IPS-18a (cell line): ENCODE measurements around the gene KANSL1.

Experiments used
- H3K27ac ChIP-seq: one replicate; pipeline ENCODE4 v1.5.1; 2013; ENCODE audit warnings: low read length
- H3K27me3 ChIP-seq: one replicate; pipeline ENCODE4 v1.6.1; 2013; ENCODE audit warnings: mild to moderate bottlenecking, low read length; ENCODE audit not compliant: control insufficient read depth, insufficient read depth
- H3K36me3 ChIP-seq: one replicate; pipeline ENCODE4 v1.6.1; 2013; ENCODE audit warnings: low read depth, low read length; ENCODE audit not compliant: control insufficient read depth
- H3K4me1 ChIP-seq: one replicate; pipeline ENCODE4 v1.6.1; 2013; ENCODE audit warnings: low read depth, low read length; ENCODE audit not compliant: control insufficient read depth
- H3K4me3 ChIP-seq: one replicate; pipeline ENCODE4 v1.5.1; 2013; ENCODE audit warnings: low read length
- H3K9ac ChIP-seq: one replicate; pipeline ENCODE4 v1.6.1; 2013; ENCODE audit warnings: mild to moderate bottlenecking, low read length, moderate library complexity
- H3K9me3 ChIP-seq: one replicate; pipeline ENCODE4 v1.6.1; 2013; ENCODE audit warnings: low read depth, low read length; ENCODE audit not compliant: control insufficient read depth

The KANSL1 gene

GRCh38 chr17:46200197-46200596, 7.0 kb upstream of the KANSL1 start:
- Histone ChIP-seq H3K9ac (no peak overlapping the region), H3K27me3 (no peaks in the 10 kb centered on the region), H3K36me3 (no peaks in the 10 kb centered on the region), H3K4me3 (no peak overlapping the region), H3K4me1 (no peaks in the 10 kb centered on the region), H3K27ac (no peak overlapping the region), H3K9me3 (peaks cover 3% of the 10 kb centered on the region)

- H3K9ac ChIP-seq: no peak overlapping the region
- H3K36me3 ChIP-seq: no peaks in the 10 kb centered on the region
- no peak overlapping the region for H3K4me3 ChIP-seq
- H3K27me3 ChIP-seq: no peaks in the 10 kb centered on the region
- peaks cover 3% of the 10 kb centered on the region for H3K9me3 ChIP-seq
- H3K4me1 ChIP-seq: peaks cover 6% of the 10 kb centered on the region
- no peak overlapping the region for H3K27ac ChIP-seq
Measured at GRCh38 chr17:46199379-46199778, 6.2 kb upstream of the KANSL1 start.

GRCh38 chr17:46198233-46198632, 5.0 kb upstream of the KANSL1 start:
- Histone ChIP-seq H3K27me3 (no peaks in the 10 kb centered on the region), H3K36me3 (no peaks in the 10 kb centered on the region), H3K4me1 (peaks cover 9% of the 10 kb centered on the region), H3K27ac (no peak overlapping the region), H3K9ac (no peak overlapping the region), H3K4me3 (no peak overlapping the region), H3K9me3 (peaks cover 3% of the 10 kb centered on the region)

DNA sequence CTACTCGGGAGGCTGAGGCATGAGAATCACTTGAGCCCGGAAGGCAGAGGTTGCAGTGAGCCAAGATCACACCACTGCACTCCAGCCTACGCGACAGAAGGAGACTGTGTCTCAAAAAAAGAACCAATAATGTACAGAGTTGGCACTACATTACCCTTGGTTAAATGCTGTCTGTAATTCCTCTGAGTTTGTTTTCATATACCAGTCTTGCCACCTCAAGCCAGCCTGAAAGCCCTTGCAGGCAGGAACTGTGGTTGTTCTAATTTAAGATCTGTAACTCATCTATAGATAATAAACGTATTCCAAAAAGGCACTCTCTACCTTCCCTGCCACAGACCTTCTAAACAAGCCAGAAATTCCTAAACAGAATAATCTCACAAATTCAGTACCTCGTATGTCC, 4.3 kb upstream of the KANSL1 start:
- H3K27me3 ChIP-seq: no peaks in the 10 kb centered on the region
- no peak overlapping the region for H3K4me3 ChIP-seq
- no peak overlapping the region for H3K9ac ChIP-seq
- no peaks in the 10 kb centered on the region for H3K36me3 ChIP-seq
- H3K4me1 ChIP-seq: peaks cover 9% of the 10 kb centered on the region
- H3K27ac ChIP-seq: no peak overlapping the region
- peaks cover 3% of the 10 kb centered on the region for H3K9me3 ChIP-seq

GRCh38 chr17:46195939-46196716, 2.9 kb upstream of the KANSL1 start:
- peaks cover 9% of the 10 kb centered on the region for H3K4me1 ChIP-seq
- H3K9me3 ChIP-seq: peaks cover 3% of the 10 kb centered on the region
- H3K36me3 ChIP-seq: no peaks in the 10 kb centered on the region
- H3K9ac ChIP-seq: no peak overlapping the region
- H3K27me3 ChIP-seq: no peaks in the 10 kb centered on the region
- H3K27ac ChIP-seq: no peak overlapping the region
- H3K4me3 ChIP-seq: no peak overlapping the region

DNA sequence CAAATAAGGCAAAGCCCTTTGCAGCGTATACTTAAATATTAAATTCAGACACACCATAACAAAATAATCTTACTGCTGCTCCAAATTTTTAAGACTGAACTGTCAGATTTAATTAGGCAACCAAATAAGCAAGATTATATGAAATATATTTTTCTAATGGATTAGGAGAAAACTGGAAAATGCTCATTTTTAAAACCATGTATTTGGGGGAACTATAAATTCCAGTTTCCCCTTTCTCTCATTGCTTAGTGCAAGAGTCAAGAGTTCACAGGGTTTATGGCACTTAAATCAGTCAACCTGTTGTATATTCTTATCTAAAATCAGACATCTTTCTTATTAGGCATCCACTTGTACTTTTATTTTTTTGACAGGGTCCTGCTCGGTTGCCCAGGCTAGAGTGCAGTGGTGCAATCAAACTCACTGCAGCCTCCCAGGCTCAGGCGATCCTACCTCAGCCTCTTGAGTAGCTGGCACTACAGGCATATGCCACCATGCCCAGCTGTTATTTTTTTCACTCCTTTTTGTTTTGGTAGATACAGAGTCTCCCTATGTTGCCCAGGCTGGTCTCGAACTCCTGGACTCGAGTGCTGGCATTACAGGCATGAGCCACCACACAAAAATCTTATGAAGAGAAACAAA, 2.1 kb upstream of the KANSL1 start:
- Histone ChIP-seq H3K4me3 (no peak overlapping the region), H3K9ac (no peak overlapping the region), H3K9me3 (peaks cover 3% of the 10 kb centered on the region), H3K27ac (peak overlapping the region; percentile 44), H3K36me3 (no peaks in the 10 kb centered on the region), H3K27me3 (no peaks in the 10 kb centered on the region), H3K4me1 (peaks cover 16% of the 10 kb centered on the region)

GRCh38 chr17:46194393-46195216, 1.4 kb upstream of the KANSL1 start:
- peaks cover 3% of the 10 kb centered on the region for H3K9me3 ChIP-seq
- H3K36me3 ChIP-seq: no peaks in the 10 kb centered on the region
- H3K4me1 ChIP-seq: peaks cover 23% of the 10 kb centered on the region
- peak overlapping the region; percentile 92 for H3K4me3 ChIP-seq
- H3K27me3 ChIP-seq: no peaks in the 10 kb centered on the region
- H3K9ac ChIP-seq: peak overlapping the region; percentile 0
- H3K27ac ChIP-seq: peak overlapping the region; percentile 34

GRCh38 chr17:46193626-46194392, 580 bp upstream of the KANSL1 start:
- H3K36me3 ChIP-seq: no peaks in the 10 kb centered on the region
- peak overlapping the region; percentile 82 for H3K27ac ChIP-seq
- peaks cover 3% of the 10 kb centered on the region for H3K9me3 ChIP-seq
- H3K9ac ChIP-seq: peak overlapping the region; percentile 96
- H3K4me3 ChIP-seq: peak overlapping the region; percentile 92
- H3K27me3 ChIP-seq: no peaks in the 10 kb centered on the region
- peaks cover 30% of the 10 kb centered on the region for H3K4me1 ChIP-seq

DNA sequence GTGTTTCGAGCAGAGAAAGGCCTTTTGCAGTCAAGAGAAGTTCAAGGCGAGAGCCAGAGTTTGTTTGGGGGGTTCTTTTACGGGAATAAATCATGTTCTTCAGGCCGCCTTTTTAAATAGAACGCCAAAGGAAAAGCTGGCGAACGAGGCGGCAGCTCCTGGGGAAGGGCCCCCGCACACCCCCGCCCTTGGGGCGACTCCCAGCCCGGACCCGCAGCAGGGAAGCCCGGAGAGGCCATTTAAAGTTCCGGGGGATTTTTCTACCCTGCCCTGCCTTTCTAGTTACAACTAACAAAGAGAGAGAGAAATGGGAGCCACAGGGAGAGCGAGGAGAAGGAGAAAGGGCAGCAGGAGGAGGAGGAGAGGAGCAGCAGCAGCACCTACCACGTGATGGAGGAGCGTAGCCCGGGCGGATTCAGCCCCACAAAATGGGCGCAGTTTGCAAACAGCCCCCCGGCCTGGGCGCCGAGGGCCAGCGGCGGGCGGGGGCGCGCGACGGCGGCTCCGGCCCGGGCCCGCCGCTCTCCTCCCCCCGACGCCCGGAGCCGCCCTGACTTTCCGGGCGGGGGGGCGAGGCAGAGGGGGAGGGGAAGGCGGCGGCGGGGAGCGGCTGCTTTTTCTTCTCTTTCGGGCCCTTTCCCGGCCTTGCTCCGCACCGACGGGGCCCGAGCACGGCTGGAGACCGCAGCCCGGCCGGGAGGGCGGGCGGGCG, 634 bp downstream of the KANSL1 start:
- peak overlapping the region; percentile 96 for H3K9ac ChIP-seq
- H3K9me3 ChIP-seq: no peaks in the 10 kb centered on the region
- H3K4me3 ChIP-seq: peak overlapping the region; percentile 90
- H3K4me1 ChIP-seq: peaks cover 40% of the 10 kb centered on the region
- H3K36me3 ChIP-seq: no peaks in the 10 kb centered on the region
- peak overlapping the region; percentile 89 for H3K27ac ChIP-seq
- no peaks in the 10 kb centered on the region for H3K27me3 ChIP-seq

DNA sequence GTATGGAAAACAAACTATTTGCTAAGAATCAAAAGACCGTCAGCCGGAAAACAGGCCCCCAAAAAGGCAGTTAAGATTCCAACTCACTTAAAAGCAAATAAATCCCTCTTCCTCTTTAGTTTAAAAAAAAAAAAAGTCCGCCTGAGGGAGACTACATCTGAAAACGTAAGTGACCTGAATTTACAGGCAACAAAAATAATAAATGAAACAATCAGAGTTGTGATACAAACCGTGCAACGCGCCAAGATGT, 1.1 kb downstream of the KANSL1 start:
- H3K27ac ChIP-seq: peak overlapping the region; percentile 89
- H3K9ac ChIP-seq: peak overlapping the region; percentile 96
- H3K4me3 ChIP-seq: peak overlapping the region; percentile 90
- H3K36me3 ChIP-seq: no peaks in the 10 kb centered on the region
- no peaks in the 10 kb centered on the region for H3K9me3 ChIP-seq
- peaks cover 44% of the 10 kb centered on the region for H3K4me1 ChIP-seq
- H3K27me3 ChIP-seq: no peaks in the 10 kb centered on the region
